ENCODE data around the gene STARD13. TPM values are rescaled to one million over a fixed set of nuclear protein-coding genes. Genes with fewer than 3 reads are reported as not detected.

Gene STARD13
- total RNA-seq, 1 donor from 2014 or later: 8.9 TPM

DNA sequence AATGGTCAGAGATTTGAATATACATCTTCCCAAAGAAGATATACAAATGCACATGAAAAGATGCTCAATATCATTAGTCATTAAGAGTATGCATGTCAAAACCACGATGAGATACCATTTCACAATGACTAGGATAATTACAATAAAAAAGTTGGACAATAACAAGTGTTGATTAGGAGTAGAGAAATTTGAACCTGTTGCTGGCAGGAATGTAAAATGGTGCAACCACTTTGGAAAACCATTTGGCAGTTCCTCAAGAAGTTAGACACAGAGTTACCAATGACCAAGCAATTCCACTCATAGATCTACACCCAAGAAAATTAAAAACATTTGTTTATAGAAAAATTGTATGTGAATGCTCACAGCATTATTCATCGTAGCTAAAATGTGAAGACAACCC lies 33.2 kb upstream of the STARD13 start:
- DNase-seq (ENCODE audit: low read depth): no peak
- no peak overlapping the region for H3K4me3 ChIP-seq (ENCODE audit: low read depth, low read length)
- TF ChIP-seq CTCF (conservative IDR thresholded peaks at IDR 0.05; ENCODE audit: low read depth, low read length): no peak

GRCh38 chr13:33318037-33318436 lies 32.5 kb upstream of the STARD13 start:
- DNase-seq (ENCODE audit: low read depth): no peak
- no peak for TF ChIP-seq CTCF (conservative IDR thresholded peaks at IDR 0.05; ENCODE audit: low read depth, low read length)
- no peak overlapping the region for H3K4me3 ChIP-seq (ENCODE audit: low read depth, low read length)

GRCh38 chr13:33316890-33317289 lies 31.3 kb upstream of the STARD13 start:
- no peak for TF ChIP-seq CTCF (conservative IDR thresholded peaks at IDR 0.05; ENCODE audit: low read depth, low read length)
- no peak for DNase-seq (ENCODE audit: low read depth)
- no peak overlapping the region for H3K4me3 ChIP-seq (ENCODE audit: low read depth, low read length)

DNA sequence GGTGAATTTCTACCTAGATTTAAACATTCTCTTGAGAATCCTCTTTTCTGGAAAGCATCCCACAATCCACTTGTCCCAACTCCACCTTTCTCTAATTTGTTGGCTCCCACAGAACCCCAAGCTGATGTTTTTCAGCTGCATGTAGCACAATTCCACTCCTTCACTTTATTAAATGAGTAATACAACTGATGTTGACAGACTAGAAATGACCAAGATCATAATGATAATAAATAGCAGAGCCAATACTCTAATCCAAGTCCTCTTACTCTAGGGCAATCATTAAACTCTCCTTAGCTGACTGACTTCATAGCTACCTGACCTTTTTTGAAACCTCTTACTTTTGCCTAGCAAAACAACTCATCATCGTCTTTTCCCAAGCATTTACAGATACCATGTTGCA lies 27.9 kb upstream of the STARD13 start:
- no peak for TF ChIP-seq CTCF (conservative IDR thresholded peaks at IDR 0.05; ENCODE audit: low read depth, low read length)
- no peak overlapping the region for H3K4me3 ChIP-seq (ENCODE audit: low read depth, low read length)
- DNase-seq (ENCODE audit: low read depth): no peak

GRCh38 chr13:33312861-33313212 lies 27.3 kb upstream of the STARD13 start:
- no peak for TF ChIP-seq CTCF (conservative IDR thresholded peaks at IDR 0.05; ENCODE audit: low read depth, low read length)
- H3K4me3 ChIP-seq (ENCODE audit: low read depth, low read length): no peak overlapping the region
- DNase-seq (ENCODE audit: low read depth): no peak

- DNase-seq (ENCODE audit: low read depth): no peak
- H3K4me3 ChIP-seq (ENCODE audit: low read depth, low read length): no peak overlapping the region
- peak; percentile 62 for TF ChIP-seq CTCF (conservative IDR thresholded peaks at IDR 0.05; ENCODE audit: low read depth, low read length)
Observed at GRCh38 chr13:33312150-33312860, 26.8 kb upstream of the STARD13 start.

- H3K4me3 ChIP-seq (ENCODE audit: low read depth, low read length): no peak overlapping the region
- no peak for DNase-seq (ENCODE audit: low read depth)
- TF ChIP-seq CTCF (conservative IDR thresholded peaks at IDR 0.05; ENCODE audit: low read depth, low read length): no peak
Observed at GRCh38 chr13:33311040-33311439, 25.5 kb upstream of the STARD13 start.

Measured in epithelial cell of proximal tubule (primary cell).